ENCODE results near the gene SGMS1. TPM values are rescaled to one million over a fixed set of nuclear protein-coding genes. Genes with fewer than 3 reads are reported as not detected.
"Not testable (repeated sequence)": the region's sequence is repeated elsewhere in the genome, so short reads cannot be mapped to it uniquely, and the experiment has no call there.

The SGMS1 gene
- total and polyA plus RNA-seq, 5 experiments from 2014 or later: 8.3 to 34.9 (median 11.0) TPM

DNA sequence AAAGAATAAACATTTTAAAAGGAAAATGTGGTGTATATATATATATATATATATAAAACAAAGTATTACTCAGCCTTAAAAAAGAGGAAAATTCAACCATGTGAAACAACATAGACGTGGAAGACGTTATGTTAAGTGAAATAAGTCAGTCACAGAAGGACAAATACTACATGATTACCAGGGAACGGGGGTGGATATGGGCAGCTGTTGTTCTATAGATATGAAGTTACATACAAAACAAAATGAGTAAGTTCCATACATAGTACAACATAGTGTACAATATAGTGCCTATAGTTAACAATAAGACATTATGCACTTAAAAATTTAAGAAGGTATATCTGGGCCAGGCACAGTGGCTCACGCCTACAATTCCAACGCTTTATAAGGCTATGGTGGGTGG, 48.8 kb downstream of the SGMS1 start:
- no peaks in the 10 kb centered on the region for H3K9me3 Mint-ChIP-seq
- ATAC-seq (no peak), DNase-seq (no peak)
- H3K4me3 Mint-ChIP-seq: no peak overlapping the region
- H3K27me3 Mint-ChIP-seq: no peaks in the 10 kb centered on the region
- H3K36me3 Mint-ChIP-seq: peaks cover 2 to 8% (median 3%) of the 10 kb centered on the region in 3 donors
- no peak overlapping the region for H3K27ac Mint-ChIP-seq
- H3K4me1 Mint-ChIP-seq: peaks cover 32 to 77% (median 69%) of the 10 kb centered on the region in 4 donors
- POLR2A ChIA-PET: no interaction called here

DNA sequence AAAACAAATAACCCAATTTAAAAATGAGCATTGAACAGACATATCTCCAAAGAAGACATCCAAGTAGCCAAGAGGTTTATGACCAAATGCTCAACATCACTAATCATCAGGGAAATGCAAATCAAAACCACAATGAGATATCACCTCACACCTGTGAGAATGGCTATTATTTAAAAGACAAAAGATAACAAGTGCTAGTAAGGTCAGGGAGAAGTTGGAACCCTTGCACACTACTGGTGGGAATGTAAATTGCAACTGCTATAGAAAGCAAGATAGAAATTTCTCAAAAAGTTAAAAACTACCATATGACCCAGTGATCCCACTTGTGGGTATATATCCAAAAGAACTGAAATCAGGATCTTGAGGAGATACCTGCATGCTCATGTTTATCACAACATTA, 49.5 kb downstream of the SGMS1 start:
- no peaks in the 10 kb centered on the region for H3K27me3 Mint-ChIP-seq
- H3K4me1 Mint-ChIP-seq: peaks cover 28 to 71% (median 63%) of the 10 kb centered on the region in 4 donors
- DNase-seq (no peak), ATAC-seq (no peak)
- no peaks in the 10 kb centered on the region for H3K9me3 Mint-ChIP-seq
- POLR2A ChIA-PET: no interaction called here
- no peak overlapping the region for H3K4me3 Mint-ChIP-seq
- peaks cover 4 to 5% (median 4%) of the 10 kb centered on the region in 3 donors for H3K36me3 Mint-ChIP-seq
- H3K27ac Mint-ChIP-seq: no peak overlapping the region

DNA sequence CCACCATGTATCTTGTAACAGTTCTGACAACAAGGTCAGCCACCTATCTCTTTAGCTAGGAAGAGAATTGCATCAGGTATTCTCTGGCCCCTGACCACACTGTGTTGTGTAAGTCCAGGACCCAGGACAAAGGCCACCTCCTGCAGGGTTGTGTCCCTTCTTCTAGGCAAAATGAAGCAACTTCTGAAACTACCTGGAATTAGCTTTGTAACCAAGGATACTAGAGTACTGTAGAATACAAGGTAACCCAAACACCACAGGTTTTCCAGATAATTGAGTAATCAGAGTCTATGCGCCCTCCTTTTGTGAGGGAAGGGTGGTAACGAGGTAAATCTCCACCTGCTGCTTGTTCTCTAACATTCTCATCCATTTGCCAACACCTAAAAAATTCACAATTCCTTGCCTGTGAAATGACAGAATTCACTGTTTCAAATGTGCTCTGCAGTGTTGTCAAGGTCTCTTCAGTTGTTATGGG, 51.7 kb downstream of the SGMS1 start:
- DNase-seq: no peak
- H3K4me3 Mint-ChIP-seq: no peak overlapping the region
- H3K36me3 Mint-ChIP-seq: peaks cover 4 to 8% (median 7%) of the 10 kb centered on the region in 3 donors
- peak overlapping the region in 1 of 10 donors; percentile 3 for H3K27ac Mint-ChIP-seq
- H3K27me3 Mint-ChIP-seq: no peaks in the 10 kb centered on the region
- no peak for ATAC-seq
- peaks cover 20 to 50% (median 43%) of the 10 kb centered on the region in 4 donors for H3K4me1 Mint-ChIP-seq
- H3K9me3 Mint-ChIP-seq: no peaks in the 10 kb centered on the region
- POLR2A ChIA-PET: no interaction called here

- POLR2A ChIA-PET, H3K9me3 Mint-ChIP-seq, DNase-seq, ATAC-seq, H3K4me3 Mint-ChIP-seq, H3K27me3 Mint-ChIP-seq, H3K27ac Mint-ChIP-seq: not testable (repeated sequence)
- peaks cover 4 to 10% (median 6%) of the 10 kb centered on the region in 3 donors for H3K36me3 Mint-ChIP-seq
- peaks cover 16 to 35% (median 26%) of the 10 kb centered on the region in 4 donors for H3K4me1 Mint-ChIP-seq
Measured at GRCh38 chr10:50568750-50569149, 55.0 kb downstream of the SGMS1 start.

GRCh38 chr10:50567384-50567783, 56.4 kb downstream of the SGMS1 start:
- POLR2A ChIA-PET: no interaction called here
- no peaks in the 10 kb centered on the region for H3K27me3 Mint-ChIP-seq
- no peak overlapping the region for H3K27ac Mint-ChIP-seq
- H3K4me3 Mint-ChIP-seq: no peak overlapping the region
- no peak for ATAC-seq
- DNase-seq: no peak
- H3K36me3 Mint-ChIP-seq: peaks cover 4 to 14% (median 6%) of the 10 kb centered on the region in 3 donors
- H3K4me1 Mint-ChIP-seq: peaks cover 6 to 28% (median 17%) of the 10 kb centered on the region in 4 donors
- no peaks in the 10 kb centered on the region for H3K9me3 Mint-ChIP-seq

DNA sequence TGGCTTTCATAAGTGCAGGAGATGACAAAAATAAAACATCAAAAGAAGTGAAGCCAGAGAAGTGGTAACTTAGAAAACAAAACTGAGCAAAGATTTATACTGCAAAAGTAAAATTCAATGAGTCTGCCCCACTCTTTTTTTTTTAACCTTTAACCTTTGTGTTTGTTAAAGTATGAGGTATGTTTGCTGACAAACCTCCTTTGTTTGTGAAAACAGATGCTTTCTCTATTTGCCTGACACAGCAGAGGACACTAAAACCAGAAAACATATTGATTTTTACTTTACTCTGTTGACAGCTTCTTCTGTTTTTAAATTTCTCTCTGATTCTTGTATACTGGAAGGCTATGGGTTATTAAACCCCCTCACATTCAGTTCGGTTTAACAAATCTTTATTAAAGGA, 57.6 kb downstream of the SGMS1 start:
- no peak for ATAC-seq
- POLR2A ChIA-PET: no interaction called here
- no peaks in the 10 kb centered on the region for H3K27me3 Mint-ChIP-seq
- no peaks in the 10 kb centered on the region for H3K9me3 Mint-ChIP-seq
- DNase-seq: no peak
- H3K4me1 Mint-ChIP-seq: peaks cover 8 to 29% (median 19%) of the 10 kb centered on the region in 4 donors
- H3K27ac Mint-ChIP-seq: no peak overlapping the region
- H3K36me3 Mint-ChIP-seq: peaks cover 4 to 14% (median 6%) of the 10 kb centered on the region in 3 donors
- no peak overlapping the region for H3K4me3 Mint-ChIP-seq

DNA sequence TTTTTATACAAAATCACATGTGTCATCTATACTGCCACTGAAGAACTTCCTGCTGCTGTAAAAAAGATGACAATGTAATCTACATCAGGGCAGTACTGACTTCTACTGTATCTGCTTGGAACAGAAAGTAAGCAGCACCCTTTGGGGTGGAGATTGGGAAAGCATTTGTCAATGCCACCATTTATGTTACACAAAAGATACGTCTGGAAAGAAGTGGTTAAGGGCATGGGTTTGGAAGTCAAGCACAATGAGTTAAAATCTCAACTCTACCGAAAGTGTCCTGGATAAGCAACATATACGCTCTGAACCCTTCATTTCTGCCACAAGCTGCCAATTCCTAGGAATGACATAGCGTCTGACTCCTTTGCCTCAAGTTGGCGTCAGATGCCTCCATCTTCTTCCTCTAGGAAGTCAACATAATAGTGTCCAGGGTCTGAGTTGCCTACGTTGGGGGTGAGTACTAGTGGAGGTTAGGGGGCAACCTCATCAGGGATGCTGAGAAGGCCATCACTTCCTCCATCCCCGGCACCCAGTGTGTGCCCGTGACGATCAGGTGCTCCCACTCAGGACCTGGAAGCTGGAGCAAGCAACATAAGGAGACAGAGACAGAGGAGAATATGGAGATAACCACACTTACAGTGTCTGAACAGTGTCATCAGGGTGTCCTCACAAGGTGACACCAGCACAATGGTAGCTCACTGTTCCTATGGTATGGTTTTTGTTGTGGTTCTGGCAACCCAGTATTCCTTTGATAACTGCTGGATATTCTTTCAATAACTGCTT, 58.3 kb downstream of the SGMS1 start:
- ATAC-seq (no peak), DNase-seq (no peak)
- Mint-ChIP-seq H3K27me3 (no peaks in the 10 kb centered on the region), H3K4me1 (peaks cover 8 to 29% (median 19%) of the 10 kb centered on the region in 4 donors), H3K9me3 (no peaks in the 10 kb centered on the region), H3K4me3 (no peak overlapping the region), H3K36me3 (peaks cover 4 to 14% (median 6%) of the 10 kb centered on the region in 3 donors), H3K27ac (peak overlapping the region in 1 of 10 donors; percentile 27)
- POLR2A ChIA-PET: no interaction called here

DNA sequence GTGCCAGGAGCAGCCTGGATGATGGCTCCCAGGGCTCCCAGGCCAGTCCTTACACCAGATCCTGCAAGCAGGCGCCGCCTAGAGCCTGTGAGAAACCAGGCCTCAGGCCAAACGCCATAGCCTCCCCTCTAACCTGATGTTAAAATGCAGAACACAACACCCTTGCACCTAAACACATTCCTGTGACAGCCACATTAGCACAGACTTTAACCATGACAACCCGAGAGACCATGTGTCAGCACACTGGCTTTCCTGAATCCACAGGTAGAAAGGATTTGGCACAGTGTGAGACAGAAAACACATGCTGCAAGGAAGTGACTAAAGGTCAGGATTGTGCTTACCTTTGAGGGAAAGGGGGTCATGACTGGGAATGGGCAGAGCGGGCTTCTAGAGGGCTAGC, 59.9 kb downstream of the SGMS1 start:
- Mint-ChIP-seq H3K27me3 (no peaks in the 10 kb centered on the region), H3K27ac (no peak overlapping the region), H3K36me3 (peaks cover 0 to 10% (median 2%) of the 10 kb centered on the region in 3 donors), H3K4me3 (no peak overlapping the region), H3K9me3 (no peaks in the 10 kb centered on the region), H3K4me1 (peaks cover 14 to 36% (median 24%) of the 10 kb centered on the region in 4 donors)
- DNase-seq: no peak
- POLR2A ChIA-PET: no interaction called here
- ATAC-seq: no peak

DNA sequence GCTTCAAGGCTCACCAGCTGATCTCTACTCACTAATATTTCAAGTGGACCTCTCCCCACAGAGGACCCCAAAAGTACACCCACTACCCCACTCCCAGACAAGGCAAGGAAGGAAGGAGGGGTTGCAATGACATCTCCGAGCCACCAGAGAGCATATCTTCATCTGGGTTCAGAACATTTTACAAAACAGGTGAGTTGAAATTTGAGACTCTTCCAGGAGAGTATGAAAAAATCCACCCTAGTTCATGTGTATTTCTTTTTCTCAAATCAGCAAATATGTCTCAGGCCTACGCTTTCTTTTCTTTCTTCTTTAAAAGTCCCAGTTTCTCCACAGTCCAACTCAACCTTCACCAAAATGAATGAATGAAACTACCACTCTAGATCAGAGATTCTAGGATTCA, 61.9 kb downstream of the SGMS1 start:
- no peaks in the 10 kb centered on the region for H3K9me3 Mint-ChIP-seq
- no peak overlapping the region for H3K4me3 Mint-ChIP-seq
- peaks cover 14 to 44% (median 22%) of the 10 kb centered on the region in 4 donors for H3K4me1 Mint-ChIP-seq
- POLR2A ChIA-PET: interaction anchor here (0.7 to 1.1 kb wide), 2 partner anchors 9 to 62 kb away, joined by 3 read pairs; partner anchors contain the start of gene SGMS1
- ATAC-seq (no peak), DNase-seq (peak in 4 of 10 donors; percentile 1 to 31 (median 18))
- H3K27ac Mint-ChIP-seq: peak overlapping the region in 2 of 10 donors; percentile 7 to 43
- no peaks in the 10 kb centered on the region for H3K27me3 Mint-ChIP-seq
- peaks cover 0 to 6% (median 0%) of the 10 kb centered on the region in 3 donors for H3K36me3 Mint-ChIP-seq

GRCh38 chr10:50561266-50561665, 62.5 kb downstream of the SGMS1 start:
- Mint-ChIP-seq H3K36me3 (peaks cover 0 to 8% (median 0%) of the 10 kb centered on the region in 3 donors), H3K9me3 (no peaks in the 10 kb centered on the region), H3K27me3 (no peaks in the 10 kb centered on the region), H3K27ac (no peak overlapping the region), H3K4me3 (no peak overlapping the region), H3K4me1 (peaks cover 14 to 49% (median 24%) of the 10 kb centered on the region in 4 donors)
- POLR2A ChIA-PET: interaction anchor here (0.7 to 1.1 kb wide), 2 partner anchors 8 to 63 kb away, joined by 3 read pairs; partner anchors contain the start of gene SGMS1
- no peak for ATAC-seq
- DNase-seq: no peak

GRCh38 chr10:50560370-50560769, 63.4 kb downstream of the SGMS1 start:
- H3K36me3 Mint-ChIP-seq: peaks cover 0 to 10% (median 0%) of the 10 kb centered on the region in 3 donors
- no peaks in the 10 kb centered on the region for H3K9me3 Mint-ChIP-seq
- no peak overlapping the region for H3K27ac Mint-ChIP-seq
- no peak for ATAC-seq
- DNase-seq: no peak
- POLR2A ChIA-PET: no interaction called here
- no peak overlapping the region for H3K4me3 Mint-ChIP-seq
- H3K4me1 Mint-ChIP-seq: peaks cover 20 to 49% (median 25%) of the 10 kb centered on the region in 4 donors
- no peaks in the 10 kb centered on the region for H3K27me3 Mint-ChIP-seq

DNA sequence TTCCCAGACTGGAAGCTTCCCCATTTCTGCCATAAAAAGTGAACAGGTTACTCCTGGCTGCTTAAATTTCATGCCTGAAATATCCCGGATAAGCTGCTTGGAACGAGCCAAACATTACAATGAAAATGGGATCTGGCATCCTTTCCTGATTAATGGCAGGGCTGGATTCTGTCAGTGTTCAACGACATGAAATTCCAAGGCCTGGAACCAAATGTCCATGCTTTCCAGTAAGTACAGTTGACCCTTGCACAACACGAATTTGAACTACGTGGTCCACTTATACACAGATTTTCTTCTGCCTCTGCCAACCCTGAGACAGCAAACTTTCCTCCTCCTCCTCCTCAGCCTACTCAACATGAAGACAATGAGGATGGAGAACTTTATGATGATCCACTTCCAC, 65.4 kb downstream of the SGMS1 start:
- Mint-ChIP-seq H3K27me3 (no peaks in the 10 kb centered on the region), H3K27ac (peak overlapping the region in 1 of 10 donors; percentile 20), H3K9me3 (no peaks in the 10 kb centered on the region), H3K4me1 (peaks cover 18 to 50% (median 30%) of the 10 kb centered on the region in 4 donors), H3K4me3 (no peak overlapping the region), H3K36me3 (peaks cover 0 to 8% (median 0%) of the 10 kb centered on the region in 3 donors)
- DNase-seq (no peak), ATAC-seq (no peak)
- POLR2A ChIA-PET: no interaction called here

DNA sequence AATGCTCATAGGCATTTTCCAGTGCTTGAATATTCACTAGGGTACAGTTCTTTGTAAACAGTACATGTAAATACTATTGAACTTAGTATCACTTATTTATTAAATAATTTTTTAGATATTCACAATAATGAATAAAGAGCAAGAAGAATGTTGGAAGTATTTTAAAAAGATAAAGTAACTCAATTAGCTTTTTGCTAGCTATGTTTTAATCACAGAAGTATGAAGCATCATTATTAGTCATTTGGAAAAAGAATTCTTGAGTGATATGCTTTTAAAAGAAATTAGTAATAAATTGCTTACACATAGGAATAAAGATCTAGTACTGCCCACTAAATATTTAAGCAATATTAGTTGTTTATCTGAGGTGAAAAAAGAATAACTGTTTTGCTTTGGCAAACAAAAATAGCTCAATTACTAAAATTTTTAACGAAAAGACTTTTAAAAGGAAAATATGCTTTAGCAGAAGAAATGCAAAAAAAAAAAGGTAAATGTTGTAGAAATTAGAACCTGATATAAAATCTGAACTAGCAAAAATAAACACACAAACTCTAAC, 66.5 kb downstream of the SGMS1 start:
- POLR2A ChIA-PET: interaction anchor here (0.7 to 1.0 kb wide), 3 partner anchors 67 to 183 kb away, joined by 3 to 6 read pairs (median 4); partner anchors contain the start of gene ASAH2B
- DNase-seq: no peak
- Mint-ChIP-seq H3K4me1 (peaks cover 16 to 51% (median 35%) of the 10 kb centered on the region in 4 donors), H3K9me3 (no peaks in the 10 kb centered on the region), H3K36me3 (peaks cover 0 to 4% (median 0%) of the 10 kb centered on the region in 3 donors), H3K4me3 (no peak overlapping the region), H3K27ac (no peak overlapping the region), H3K27me3 (no peaks in the 10 kb centered on the region)
- ATAC-seq: no peak

All from naive thymus-derived CD8-positive, alpha-beta T cell (primary cell).